ENCODE data around the gene DIP2C. TPM values are rescaled to one million over a fixed set of nuclear protein-coding genes. Genes with fewer than 3 reads are reported as not detected.

DIP2C gene
- total RNA-seq, 6 experiments from 2014 or later, result 23.2 to 28.9 (median 26.3) TPM

DNA sequence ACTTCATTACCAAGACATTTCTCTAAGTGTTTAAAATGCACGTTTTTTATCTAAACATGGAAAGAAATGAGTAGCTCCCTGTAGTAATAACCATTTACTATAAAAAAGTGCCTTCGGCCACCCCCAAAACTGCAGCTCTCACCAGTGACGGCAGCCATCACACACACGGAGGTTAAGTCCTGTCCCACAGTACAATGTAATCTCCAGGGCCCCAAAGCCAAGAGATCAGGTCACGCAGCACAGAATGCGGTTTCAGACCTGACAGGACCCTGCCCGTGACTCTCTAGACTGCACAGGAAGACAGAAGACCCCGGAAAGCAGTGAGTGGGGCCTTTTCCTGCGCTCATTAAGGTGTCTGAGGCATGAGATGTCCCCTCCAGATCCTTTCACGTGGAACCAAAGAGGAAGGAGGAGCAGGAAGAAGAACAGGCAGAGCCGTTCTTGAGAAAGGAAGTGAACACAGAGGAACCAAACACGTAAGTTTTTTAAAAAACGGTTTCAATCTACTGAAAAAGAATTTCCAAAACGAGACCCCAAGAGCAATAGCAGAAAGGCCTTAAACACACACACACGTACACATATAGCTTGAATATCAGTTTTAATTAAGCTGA, 428.5 kb downstream of the DIP2C start:
- Mint-ChIP-seq H3K36me3 (ENCODE audit: low read depth) (peaks cover 5% of the 10 kb centered on the region; the same call in 1 of the 2 replicates), H3K4me1 (ENCODE audit: low read depth) (peaks cover 7% of the 10 kb centered on the region; the same call in 1 of the 2 replicates), H3K4me3 (no peak overlapping the region), H3K27ac (no peak overlapping the region), H3K9me3 (no peaks in the 10 kb centered on the region), H3K27me3 (ENCODE audit: insufficient read depth) (no peaks in the 10 kb centered on the region; the same call in 1 of the 2 replicates)
- TF ChIP-seq, protein P1, sequence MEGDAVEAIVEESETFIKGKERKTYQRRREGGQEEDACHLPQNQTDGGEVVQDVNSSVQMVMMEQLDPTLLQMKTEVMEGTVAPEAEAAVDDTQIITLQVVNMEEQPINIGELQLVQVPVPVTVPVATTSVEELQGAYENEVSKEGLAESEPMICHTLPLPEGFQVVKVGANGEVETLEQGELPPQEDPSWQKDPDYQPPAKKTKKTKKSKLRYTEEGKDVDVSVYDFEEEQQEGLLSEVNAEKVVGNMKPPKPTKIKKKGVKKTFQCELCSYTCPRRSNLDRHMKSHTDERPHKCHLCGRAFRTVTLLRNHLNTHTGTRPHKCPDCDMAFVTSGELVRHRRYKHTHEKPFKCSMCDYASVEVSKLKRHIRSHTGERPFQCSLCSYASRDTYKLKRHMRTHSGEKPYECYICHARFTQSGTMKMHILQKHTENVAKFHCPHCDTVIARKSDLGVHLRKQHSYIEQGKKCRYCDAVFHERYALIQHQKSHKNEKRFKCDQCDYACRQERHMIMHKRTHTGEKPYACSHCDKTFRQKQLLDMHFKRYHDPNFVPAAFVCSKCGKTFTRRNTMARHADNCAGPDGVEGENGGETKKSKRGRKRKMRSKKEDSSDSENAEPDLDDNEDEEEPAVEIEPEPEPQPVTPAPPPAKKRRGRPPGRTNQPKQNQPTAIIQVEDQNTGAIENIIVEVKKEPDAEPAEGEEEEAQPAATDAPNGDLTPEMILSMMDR (IDR thresholded peaks at IDR 0.05), result no peak
- DNase-seq, result no peak

DNA sequence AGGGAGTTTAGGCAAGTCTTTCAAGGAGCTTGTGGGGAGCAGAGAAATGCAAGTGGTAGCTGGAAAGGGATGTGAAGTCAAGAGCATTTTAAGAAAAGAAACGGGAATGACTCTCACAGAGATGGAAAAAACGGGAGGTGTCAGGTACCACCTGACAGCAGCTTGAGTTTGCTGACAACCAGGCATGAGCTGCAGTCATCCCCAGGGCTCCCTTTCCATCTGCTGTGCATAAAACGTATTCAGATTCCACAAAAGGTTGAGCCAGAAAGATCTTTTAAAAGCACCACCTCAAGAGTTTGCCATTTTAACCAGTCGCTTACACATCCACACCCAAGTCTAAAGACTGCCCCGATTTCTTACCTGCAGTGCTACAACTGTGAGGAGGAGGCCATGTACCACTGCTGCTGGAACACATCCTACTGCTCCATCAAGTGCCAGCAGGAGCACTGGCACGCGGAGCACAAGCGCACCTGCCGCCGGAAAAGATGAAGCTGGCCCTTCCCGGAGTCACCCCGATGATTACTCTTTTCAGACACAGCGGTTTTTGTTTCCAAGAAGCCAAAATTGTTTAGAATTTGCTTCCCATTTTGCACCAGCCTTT, 437.4 kb downstream of the DIP2C start:
- Mint-ChIP-seq H3K9me3 (no peaks in the 10 kb centered on the region), H3K36me3 (ENCODE audit: low read depth) (peaks cover 50% of the 10 kb centered on the region), H3K4me1 (ENCODE audit: low read depth) (no peaks in the 10 kb centered on the region), H3K4me3 (no peak overlapping the region), H3K27ac (no peak overlapping the region), H3K27me3 (ENCODE audit: insufficient read depth) (no peaks in the 10 kb centered on the region; the same call in none of the 2 replicates)
- no peak for DNase-seq
- TF ChIP-seq, protein P1 (IDR thresholded peaks at IDR 0.05), result no peak

DNA sequence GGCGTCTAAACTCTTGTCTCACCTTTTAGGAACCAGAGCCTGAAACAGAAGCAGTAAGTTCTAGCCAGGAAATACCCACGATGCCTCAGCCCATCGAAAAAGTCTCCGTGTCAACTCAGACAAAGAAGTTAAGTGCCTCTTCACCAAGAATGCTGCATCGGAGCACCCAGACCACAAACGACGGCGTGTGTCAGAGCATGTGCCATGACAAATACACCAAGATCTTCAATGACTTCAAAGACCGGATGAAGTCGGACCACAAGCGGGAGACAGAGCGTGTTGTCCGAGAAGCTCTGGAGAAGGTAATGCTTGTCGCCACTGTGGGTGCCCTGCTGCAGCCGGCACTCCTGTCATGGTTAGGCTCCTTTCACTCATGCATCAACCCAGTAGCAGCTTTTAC, 441.2 kb downstream of the DIP2C start:
- no peak overlapping the region for H3K27ac Mint-ChIP-seq
- H3K9me3 Mint-ChIP-seq, result no peaks in the 10 kb centered on the region
- no peaks in the 10 kb centered on the region; the same call in 1 of the 2 replicates for H3K27me3 Mint-ChIP-seq (ENCODE audit: insufficient read depth)
- H3K4me3 Mint-ChIP-seq, result no peak overlapping the region
- H3K4me1 Mint-ChIP-seq (ENCODE audit: low read depth), result no peaks in the 10 kb centered on the region
- DNase-seq, result no peak
- peaks cover 45% of the 10 kb centered on the region for H3K36me3 Mint-ChIP-seq (ENCODE audit: low read depth)
- TF ChIP-seq, protein P1 (IDR thresholded peaks at IDR 0.05), result no peak

DNA sequence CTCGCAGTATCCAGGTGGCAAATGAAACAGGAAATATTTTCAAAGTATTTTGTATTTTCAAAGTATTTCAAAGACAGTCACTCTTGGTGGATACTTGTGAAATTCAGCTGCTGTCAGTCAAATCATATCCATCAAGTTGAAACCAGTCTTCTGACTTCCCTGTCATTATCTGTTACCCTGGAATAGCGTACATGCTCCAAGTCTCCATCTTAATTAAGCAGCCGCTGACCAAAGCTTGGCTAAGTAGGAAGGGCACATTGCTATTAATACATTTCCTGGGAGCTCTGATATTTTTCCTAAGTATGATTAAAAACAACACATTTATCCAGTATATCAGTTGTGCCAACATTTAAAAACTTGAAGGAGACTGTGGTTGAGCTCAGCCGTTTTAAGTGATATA, 442.0 kb downstream of the DIP2C start:
- no peaks in the 10 kb centered on the region for H3K9me3 Mint-ChIP-seq
- H3K27me3 Mint-ChIP-seq (ENCODE audit: insufficient read depth), result no peaks in the 10 kb centered on the region; the same call in 1 of the 2 replicates
- H3K4me3 Mint-ChIP-seq, result no peak overlapping the region
- TF ChIP-seq, protein P1 (IDR thresholded peaks at IDR 0.05), result no peak
- peaks cover 48% of the 10 kb centered on the region for H3K36me3 Mint-ChIP-seq (ENCODE audit: low read depth)
- no peak for DNase-seq
- H3K4me1 Mint-ChIP-seq (ENCODE audit: low read depth), result no peaks in the 10 kb centered on the region
- no peak overlapping the region for H3K27ac Mint-ChIP-seq

DNA sequence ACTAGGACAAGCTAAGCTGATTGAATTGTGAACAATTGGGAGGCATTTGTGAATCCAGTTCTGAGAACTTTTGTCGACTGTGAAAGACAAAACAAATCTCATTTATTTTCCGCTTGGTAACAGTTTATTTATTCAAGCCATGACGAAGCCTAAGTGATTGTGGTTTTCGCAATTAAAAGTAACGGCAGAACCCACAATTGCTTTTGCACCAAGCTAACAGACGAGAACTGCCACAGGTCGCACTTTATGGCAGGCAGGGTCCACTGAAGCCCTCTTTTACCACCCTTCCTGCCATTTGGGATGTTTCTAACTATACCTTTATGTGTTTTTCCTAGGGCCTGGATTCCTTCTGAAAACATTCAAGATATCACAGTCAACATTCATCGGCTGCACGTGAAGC, 443.0 kb downstream of the DIP2C start:
- Mint-ChIP-seq H3K27ac (no peak overlapping the region), H3K9me3 (no peaks in the 10 kb centered on the region), H3K36me3 (ENCODE audit: low read depth) (peaks cover 38% of the 10 kb centered on the region), H3K27me3 (ENCODE audit: insufficient read depth) (no peaks in the 10 kb centered on the region), H3K4me1 (ENCODE audit: low read depth) (no peaks in the 10 kb centered on the region), H3K4me3 (no peak overlapping the region)
- TF ChIP-seq, protein P1 (IDR thresholded peaks at IDR 0.05), result no peak
- DNase-seq, result no peak

All from HFFc6 (cell line).